ENCODE results near the gene CENPW.

DNA sequence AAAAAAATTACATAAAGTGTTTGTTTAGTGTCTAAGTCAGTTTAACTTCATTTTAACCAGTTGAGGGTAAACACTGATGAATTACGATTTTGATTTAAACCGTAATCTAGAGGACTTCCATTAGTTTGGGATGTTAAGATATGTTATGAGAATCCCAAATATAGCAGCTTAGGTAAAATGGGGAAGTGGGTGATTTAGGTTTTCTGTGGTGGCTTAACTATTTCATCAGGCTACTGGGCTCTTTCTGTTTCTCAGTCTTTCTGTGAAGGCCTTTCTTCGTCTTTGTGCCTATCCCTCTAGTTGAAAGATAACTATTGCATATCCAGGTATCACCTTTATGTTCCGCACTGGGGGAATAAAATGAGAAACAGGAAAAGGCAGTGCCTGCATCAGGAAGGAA is 27.9 kb downstream of the CENPW start:
- TF ChIP-seq EGR1 (IDR thresholded peaks at IDR 0.05), result no peak
- TF ChIP-seq TAF1 (IDR thresholded peaks at IDR 0.05; ENCODE audit: low read depth), result no peak
- no peak for TF ChIP-seq RAD21 (IDR thresholded peaks at IDR 0.05; ENCODE audit: low read depth)

Data from Ishikawa (cell line).